GM12878 (cell line): ENCODE measurements around the gene LIPA. TPM values are rescaled to one million over a fixed set of nuclear protein-coding genes. Genes with fewer than 3 reads are reported as not detected.

ENCODE experiments used
- ATAC-seq: fragments of 200-7000 bp; cut with Tn5 transposase; 3 replicates; pipeline ENCODE4 v1.9.1; 2020; ENCODE audit warnings: mild to moderate bottlenecking, moderate library complexity
- BruUV-seq: library from RNA; stranded (reverse); fragments of 400-500 nt; replicated peaks from 2 replicates; lab custom pipeline; 2021; lab: Mats Ljungman, UMichigan
- CTCF ChIA-PET: fragments of 300-600 bp; sonication (Branson Sonifier 250); formaldehyde crosslinking; extraction: SDS; loops from one replicate; lab custom pipeline; 2021; ENCODE audit warnings: inconsistent platforms; lab: Yijun Ruan, JAX
- POLR2A ChIA-PET: fragments of 350-600 bp; formaldehyde crosslinking; extraction: SDS; loops from one replicate; lab custom pipeline; 2021; ENCODE audit warnings: inconsistent platforms; lab: Charles Lee
- RAD21 ChIA-PET: fragments of 300-600 bp; sonication (Branson Sonifier 250); formaldehyde crosslinking; loops from one replicate; lab custom pipeline; 2023; ENCODE audit warnings: antibody characterized with exemption; ENCODE audit not compliant: unreplicated experiment; lab: Charles Lee
- SMC1A ChIA-PET: fragments of 300-600 bp; sonication (Branson Sonifier 250); formaldehyde crosslinking; loops from one replicate; lab custom pipeline; 2023; ENCODE audit not compliant: unreplicated experiment, uncharacterized antibody; lab: Charles Lee
- DNase-seq: peaks from one replicate; pipeline ENCODE4 v3.0.0-alpha.2; 2011; ENCODE audit warnings: low read depth, low spot score
- FAIRE-seq: peaks from 3 replicates; lab custom pipeline; 2011; peaks lifted over from hg19 to GRCh38; lab: Jason Lieb, UNC
- H2AFZ ChIP-seq: 2 replicates; pipeline ENCODE4 v1.6.0; 2011; ENCODE audit warnings: low read depth, low read length, control low read depth; ENCODE audit not compliant: control insufficient read depth
- H3K27ac ChIP-seq: 2 replicates; pipeline ENCODE4 v1.5.1; 2011; ENCODE audit warnings: control low read depth; ENCODE audit not compliant: control insufficient read depth, insufficient read depth
- H3K27me3 ChIP-seq, 2 experiments: replicated peaks in 1 of 2; 2 replicates each; pipeline versions ENCODE4 v1.6.0 to v1.6.1; 2011; ENCODE audit warnings: low read length in 1 of 2; ENCODE audit not compliant: control insufficient read depth in 2 of 2, insufficient read depth in 2 of 2
- H3K36me3 ChIP-seq, 2 experiments: 2 replicates each; pipeline ENCODE4 v1.5.1; 2011; ENCODE audit warnings: low read length in 1 of 2; ENCODE audit not compliant: control insufficient read depth in 2 of 2, insufficient read depth in 2 of 2
- H3K4me1 ChIP-seq: 2 replicates; pipeline ENCODE4 v1.6.1; 2011; ENCODE audit warnings: mild to moderate bottlenecking, low read length, moderate library complexity, mixed read lengths; ENCODE audit not compliant: control insufficient read depth, insufficient read depth
- H3K4me2 ChIP-seq: 2 replicates; pipeline ENCODE4 v1.6.0; 2011; ENCODE audit warnings: control low read depth; ENCODE audit not compliant: control insufficient read depth, insufficient read depth
- H3K4me3 ChIP-seq: fragments of 200-600 bp; sonication (generic); 2 replicates; pipeline ENCODE4 v1.5.1; 2016
- H3K79me2 ChIP-seq: 2 replicates; pipeline ENCODE4 v1.6.0; 2011; ENCODE audit warnings: low read length; ENCODE audit not compliant: control insufficient read depth, insufficient read depth
- H3K9ac ChIP-seq: 2 replicates; pipeline ENCODE4 v1.8.0; 2011; ENCODE audit warnings: low read length, control low read depth, mixed read lengths; ENCODE audit not compliant: control insufficient read depth, insufficient read depth
- H3K9me3 ChIP-seq: replicated peaks from 3 replicates; pipeline ENCODE4 v1.5.1; 2011; ENCODE audit warnings: mild to moderate bottlenecking, low read length; ENCODE audit not compliant: control insufficient read depth, insufficient read depth
- H4K20me1 ChIP-seq: 2 replicates; pipeline ENCODE4 v1.6.0; 2011; ENCODE audit not compliant: control insufficient read depth, insufficient read depth
- CEBPZ ChIP-seq: fragments of 150-350 bp; IDR thresholded peaks from 2 replicates; pipeline ENCODE4 v1.6.1; 2016; ENCODE audit warnings: low read depth, low read length
- CTCF ChIP-seq, 3 experiments: IDR thresholded peaks in 2 of 3; conservative IDR thresholded peaks in 1 of 3; 2 replicates each; pipeline ENCODE4 v1.5.1; 2011; ENCODE audit warnings: low read depth in 3 of 3, low read length in 3 of 3, mild to moderate bottlenecking in 3 of 3, control low read depth in 2 of 3, moderate library complexity in 2 of 3, inconsistent platforms in 1 of 3, mixed read lengths in 1 of 3; ENCODE audit not compliant: control insufficient read depth in 2 of 3, insufficient read depth in 1 of 3; ENCODE audit errors: extremely low read depth in 1 of 3
- EGR1 ChIP-seq, 2 experiments: IDR thresholded peaks; 1 replicate in 1 of 2; 2 replicates in 1 of 2; pipeline ENCODE4 v1.6.1; 2011 to 2012; ENCODE audit warnings: low read depth in 2 of 2, low read length in 2 of 2, borderline replicate concordance in 1 of 2, mild to moderate bottlenecking in 1 of 2, moderate library complexity in 1 of 2
- HDAC6 ChIP-seq: fragments of 200-600 bp; sonication (generic); IDR thresholded peaks from one replicate; pipeline ENCODE4 v1.8.0; 2017; ENCODE audit warnings: antibody characterized with exemption; ENCODE audit not compliant: unreplicated experiment
- KLF5 ChIP-seq: fragments of 450-650 bp; IDR thresholded peaks from 2 replicates; pipeline ENCODE4 v1.6.1; 2014; ENCODE audit warnings: mild to moderate bottlenecking; ENCODE audit not compliant: partially characterized antibody
- LARP7 ChIP-seq: fragments of 450-650 bp; IDR thresholded peaks from 2 replicates; pipeline ENCODE4 v1.6.1; 2017; ENCODE audit warnings: mild to moderate bottlenecking
- MEF2A ChIP-seq: IDR thresholded peaks from 2 replicates; pipeline ENCODE4 v1.6.1; 2011; ENCODE audit warnings: low read depth, mild to moderate bottlenecking, low read length, moderate library complexity; ENCODE audit not compliant: insufficient read depth
- NR2C1 ChIP-seq: fragments of 450-650 bp; IDR thresholded peaks from 2 replicates; pipeline ENCODE4 v1.6.1; 2017; ENCODE audit warnings: antibody characterized with exemption, mild to moderate bottlenecking, moderate library complexity
- STAT1 ChIP-seq: fragments of 450-650 bp; conservative IDR thresholded peaks from 2 replicates; pipeline ENCODE4 v1.6.1; 2014; ENCODE audit warnings: antibody characterized with exemption, mild to moderate bottlenecking
- TCF3 ChIP-seq: IDR thresholded peaks from 2 replicates; pipeline ENCODE4 v1.6.1; 2012; ENCODE audit warnings: low read depth, mild to moderate bottlenecking, low read length, borderline replicate concordance; ENCODE audit not compliant: insufficient read depth
- WGBS: methylation state at CpG from one replicate; pipeline ENCODE4 v1.1.6; 2016; ENCODE audit warnings: low lambda C conversion rate; ENCODE audit not compliant: insufficient replicate concordance, insufficient coverage; ENCODE audit errors: missing lambda C conversion rate; 5-methylcytosine and 5-hydroxymethylcytosine counted together
- in situ Hi-C: fragments of 300-500 bp; cut with MboI; formaldehyde crosslinking; loops from 9 replicates; pipeline ENCODE4 v1.14.3; 2018; ENCODE audit warnings: mixed read lengths
- intact Hi-C: fragments of 100-400 bp; cut with micrococcal nuclease; formaldehyde crosslinking; loops from one replicate; pipeline ENCODE4 v1.14.2; 2022; ENCODE audit not compliant: unreplicated experiment
- polyA plus RNA-seq, 11 experiments: library from polyadenylated mRNA; depleted of rRNA in 4 of 11; unstranded in 6 of 11; stranded (reverse) in 5 of 11; fragments of >200 nt; fragmentation: Nextera tagmentation in 4 of 11; fragmentation: Illumina TruSeq in 1 of 11; extraction: Ambion mirVana in 4 of 11; extraction: Trizol in 1 of 11; gene quantifications; 1 replicate in 1 of 11; 2 replicates in 10 of 11; pipeline versions ENCODE4 v1.2.1 to v1.2.3, GENCODE V29; 2011 to 2016; ENCODE audit warnings: inconsistent platforms in 2 of 11, missing spikeins in 2 of 11, low read depth in 1 of 11
- total RNA-seq, 4 experiments: library from RNA; depleted of rRNA in 3 of 4; stranded (reverse); fragments of >200 nt in 3 of 4; fragmentation: Illumina TruSeq in 1 of 4; extraction: Trizol in 1 of 4; gene quantifications; 2 replicates each; pipeline versions ENCODE4 v1.2.1 to v1.2.3, GENCODE V29; 2013 to 2021

LIPA gene
- total and polyA plus RNA-seq, 10 of the 15 experiments (the other 5 are each of a cell fraction or from before 2014, with no cell fraction given), result 31.1 to 50.3 (median 39.5) TPM

GRCh38 chr10:89263531-89263930 is 12.0 kb upstream of the LIPA start:
- SMC1A ChIA-PET, result interaction anchor here (1.1 kb wide), 1 partner anchor 155 kb away, joined by 3 read pairs; no protein-coding TSS in a partner anchor
- Histone ChIP-seq H3K36me3 (no peaks in the 10 kb centered on the region; a peak in 1 of 4 replicates), H3K9ac (no peak overlapping the region), H3K9me3 (peaks cover 8% of the 10 kb centered on the region; the same call in 2 of the 3 replicates), H3K4me1 (peaks cover 3% of the 10 kb centered on the region; the same call in 1 of the 2 replicates), H3K4me3 (no peak overlapping the region), H2AFZ (no peak overlapping the region), H4K20me1 (no peaks in the 10 kb centered on the region), H3K27me3 (no peaks in the 10 kb centered on the region), H3K27ac (no peak overlapping the region), H3K79me2 (no peaks in the 10 kb centered on the region), H3K4me2 (no peak overlapping the region)
- WGBS, result 0% methylated on average over 1 of the region's 1 CpG
- TF ChIP-seq STAT1 (no peak), HDAC6 (no peak), NR2C1 (no peak), TCF3 (no peak), CEBPZ (no peak), EGR1 (IDR thresholded peaks at IDR 0.05; ENCODE audit: borderline replicate concordance in 1 of 2, low read depth in 2 of 2, low read length in 2 of 2) (no peak), CTCF (IDR thresholded peaks at IDR 0.05 in 2 of 3, conservative IDR thresholded peaks at IDR 0.05 in 1 of 3; ENCODE audit: control insufficient read depth in 2 of 3, extremely low read depth in 1 of 3, insufficient read depth in 1 of 3, low read depth in 3 of 3, low read length in 3 of 3) (no peak), KLF5 (no peak), MEF2A (no peak), LARP7 (no peak)
- FAIRE-seq, result no peak
- CTCF ChIA-PET, result interaction anchor here (1.2 kb wide), 1 partner anchor 151 kb away, joined by 3 read pairs; the partner anchor contains the start of gene IFIT5
- BruUV-seq, result no TSS peak
- ATAC-seq, result no peak
- RAD21 ChIA-PET, result no interaction called here
- POLR2A ChIA-PET, result no interaction called here
- intact Hi-C loops (no loop called here), in situ Hi-C loops (no loop called here)
- DNase-seq, result no peak
